GM21786 (cell line): ENCODE results near the gene APBB2.
"Not testable (repeated sequence)": the region's sequence is repeated elsewhere in the genome, so short reads cannot be mapped to it uniquely, and the experiment has no call there.

Experiments
- ATAC-seq: cut with Tn5 transposase; IDR thresholded peaks from one replicate; pipeline ENCODE4 v1.9.1; 2021; ENCODE audit not compliant: unreplicated experiment

The APBB2 gene

GRCh38 chr4:40916880-40917279 is 297.5 kb downstream of the APBB2 start:
- ATAC-seq, result peak; percentile 48

- ATAC-seq, result no peak
Observed at GRCh38 chr4:40916218-40916555, 298.2 kb downstream of the APBB2 start.

- ATAC-seq, result no peak
Observed at GRCh38 chr4:40915318-40916217, 298.8 kb downstream of the APBB2 start.

GRCh38 chr4:40912460-40913184 is 301.7 kb downstream of the APBB2 start:
- no peak for ATAC-seq

- no peak for ATAC-seq
Observed at GRCh38 chr4:40910706-40911105, 303.6 kb downstream of the APBB2 start.

- no peak for ATAC-seq
Observed at GRCh38 chr4:40909363-40909876, 304.9 kb downstream of the APBB2 start.

GRCh38 chr4:40908702-40909362 is 305.5 kb downstream of the APBB2 start:
- ATAC-seq, result peak; percentile 90

GRCh38 chr4:40908297-40908696 is 306.0 kb downstream of the APBB2 start:
- peak; percentile 6 for ATAC-seq

GRCh38 chr4:40905414-40905813 is 308.9 kb downstream of the APBB2 start:
- no peak for ATAC-seq

GRCh38 chr4:40900531-40900930 is 313.8 kb downstream of the APBB2 start:
- not testable (repeated sequence) for ATAC-seq

- peak; percentile 64 for ATAC-seq
Observed at GRCh38 chr4:40897557-40898203, 316.7 kb downstream of the APBB2 start.

- no peak for ATAC-seq
Observed at GRCh38 chr4:40890764-40891163, 323.6 kb downstream of the APBB2 start.

GRCh38 chr4:40890199-40890598 is 324.1 kb downstream of the APBB2 start:
- ATAC-seq, result no peak

GRCh38 chr4:40888933-40889332 is 325.4 kb downstream of the APBB2 start:
- no peak for ATAC-seq

- no peak for ATAC-seq
Observed at GRCh38 chr4:40887764-40888131, 326.6 kb downstream of the APBB2 start.

- no peak for ATAC-seq
Observed at GRCh38 chr4:40886931-40887763, 327.2 kb downstream of the APBB2 start.

- no peak for ATAC-seq
Observed at GRCh38 chr4:40881851-40882250, 332.5 kb downstream of the APBB2 start.

GRCh38 chr4:40881096-40881495 is 333.2 kb downstream of the APBB2 start:
- no peak for ATAC-seq

GRCh38 chr4:40878548-40879055 is 335.7 kb downstream of the APBB2 start:
- ATAC-seq, result no peak

- ATAC-seq, result no peak
Observed at GRCh38 chr4:40877081-40877480, 337.3 kb downstream of the APBB2 start.
